Gastroesophageal sphincter (tissue), 4 donors: ENCODE measurements around the gene RNU7-1. TPM values are rescaled to one million over a fixed set of nuclear protein-coding genes. Genes with fewer than 3 reads are reported as not detected.

Experiments
- ATAC-seq: fragments of 150-250 bp; one replicate; pipeline ENCODE4 v1.9.1; 2016; ENCODE audit warnings: mild to moderate bottlenecking, moderate library complexity
- H3K27ac ChIP-seq, 4 donors: fragments of 200-600 bp; sonication (generic) in 3 of 4; 1 replicate in 3 of 4; 2 replicates in 1 of 4; pipeline ENCODE4 v1.5.1; 2016 to 2019
- H3K27me3 ChIP-seq: fragments of 200-600 bp; sonication (generic); one replicate; pipeline ENCODE4 v1.5.1; 2019
- H3K36me3 ChIP-seq, 2 donors: fragments of 200-600 bp; sonication (generic); one replicate each; pipeline ENCODE4 v1.5.1; 2019; ENCODE audit warnings: control low read depth in 1 of 2
- H3K4me1 ChIP-seq, 3 donors: fragments of 200-600 bp; sonication (generic); 1 replicate in 2 of 3; 2 replicates in 1 of 3; pipeline ENCODE4 v1.5.1; 2016 to 2019; ENCODE audit warnings: control low read depth in 2 of 3
- H3K4me3 ChIP-seq, 2 donors: fragments of 200-600 bp; sonication (generic); one replicate each; pipeline ENCODE4 v1.5.1; 2019; ENCODE audit warnings: mild to moderate bottlenecking in 1 of 2, moderate library complexity in 1 of 2
- H3K9me3 ChIP-seq, 3 donors: fragments of 200-600 bp; sonication (generic); one replicate each; pipeline ENCODE4 v1.5.1; 2017 to 2019; ENCODE audit warnings: control low read depth in 2 of 3
- CTCF ChIP-seq, 4 experiments: fragments of 200-600 bp in 2 of 4; fragments of 450-650 bp in 2 of 4; sonication (generic) in 1 of 4; IDR thresholded peaks; one replicate each; pipeline ENCODE4 v1.5.1; 2017 to 2019; ENCODE audit warnings: antibody characterized with exemption in 4 of 4, mild to moderate bottlenecking in 2 of 4, moderate library complexity in 2 of 4
- EP300 ChIP-seq: sonication (generic); formaldehyde crosslinking; IDR thresholded peaks from one replicate; pipeline ENCODE4 v1.6.1; 2017; ENCODE audit warnings: antibody characterized with exemption, mild to moderate bottlenecking
- POLR2A ChIP-seq, 2 donors: fragments of 450-650 bp; IDR thresholded peaks; one replicate each; pipeline ENCODE4 v1.6.1; 2017; ENCODE audit warnings: antibody characterized with exemption in 2 of 2, mild to moderate bottlenecking in 2 of 2, moderate library complexity in 1 of 2
- POLR2AphosphoS5 ChIP-seq: sonication (generic); formaldehyde crosslinking; IDR thresholded peaks from one replicate; pipeline ENCODE4 v1.6.1; 2017; ENCODE audit warnings: antibody characterized with exemption
- WGBS, 2 donors: methylation state at CpG; one replicate each; pipeline ENCODE4 v1.1.5; 2018; ENCODE audit warnings: low coverage in 1 of 2; 5-methylcytosine and 5-hydroxymethylcytosine counted together
- total RNA-seq, 4 donors: library from RNA; depleted of rRNA; stranded (reverse); fragments of >200 nt; gene quantifications; one replicate each; pipeline ENCODE4 v1.1.0, GENCODE V29; 2016

The RNU7-1 gene
- total RNA-seq, 4 donors from 2014 or later = not detected

DNA sequence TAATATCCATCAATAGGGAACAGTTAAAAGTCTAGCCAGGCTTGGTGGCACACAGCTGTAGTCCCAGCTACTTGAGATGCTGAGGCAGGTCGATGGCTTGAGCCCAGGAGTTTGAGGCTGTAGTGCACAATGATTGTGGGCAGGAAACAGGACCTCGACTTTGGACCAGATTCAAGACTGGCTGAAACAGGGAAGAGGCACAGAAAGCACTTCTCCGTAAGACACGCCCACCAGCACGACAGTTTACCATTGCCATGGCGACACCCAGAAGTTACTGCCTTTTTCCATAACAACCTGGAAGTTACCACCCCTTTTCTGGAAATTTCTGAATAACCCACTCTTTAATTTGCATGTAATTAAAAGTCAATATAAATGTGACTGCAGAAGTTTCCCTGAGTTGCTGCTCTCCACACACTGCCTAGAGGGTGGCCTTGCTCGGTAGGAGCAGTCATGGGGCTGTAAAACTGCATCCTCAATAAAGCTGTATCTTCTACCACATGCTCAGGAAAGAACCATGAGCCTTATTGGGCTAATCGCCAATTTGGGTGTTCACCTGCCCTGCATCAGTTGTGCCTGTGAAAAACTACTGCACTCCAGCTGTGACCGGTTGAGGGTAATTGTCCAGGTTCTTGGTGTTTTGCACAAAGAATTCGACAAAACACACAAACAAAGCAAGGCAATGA lies 43.6 kb upstream of the RNU7-1 start:
- TF ChIP-seq EP300 = no peak
- no peak for TF ChIP-seq POLR2A (IDR thresholded peaks at IDR 0.05)
- no peak for TF ChIP-seq CTCF (IDR thresholded peaks at IDR 0.05)
- TF ChIP-seq POLR2AphosphoS5 = no peak
- ATAC-seq = no peak
- Histone ChIP-seq H3K36me3 (no peaks in the 10 kb centered on the region), H3K4me1 (peaks cover 0 to 8% (median 3%) of the 10 kb centered on the region in 3 donors), H3K27me3 (no peaks in the 10 kb centered on the region), H3K4me3 (no peak overlapping the region), H3K27ac (no peak overlapping the region), H3K9me3 (no peaks in the 10 kb centered on the region)
- WGBS, 2 donors = 43 to 58% methylated on average over 8 of the region's 10 CpGs

GRCh38 chr12:6902448-6902847 lies 41.2 kb upstream of the RNU7-1 start:
- 74 to 83% methylated on average over 3 to 4 of the region's 4 CpGs for WGBS, 2 donors
- Histone ChIP-seq H3K27me3 (no peaks in the 10 kb centered on the region), H3K4me1 (peaks cover 0 to 16% (median 3%) of the 10 kb centered on the region in 3 donors), H3K36me3 (peaks cover 0 to 17% of the 10 kb centered on the region in 2 donors), H3K4me3 (no peak overlapping the region), H3K27ac (no peak overlapping the region), H3K9me3 (no peaks in the 10 kb centered on the region)
- ATAC-seq = no peak
- TF ChIP-seq EP300 (no peak), POLR2AphosphoS5 (no peak), POLR2A (IDR thresholded peaks at IDR 0.05) (no peak), CTCF (IDR thresholded peaks at IDR 0.05) (no peak)

DNA sequence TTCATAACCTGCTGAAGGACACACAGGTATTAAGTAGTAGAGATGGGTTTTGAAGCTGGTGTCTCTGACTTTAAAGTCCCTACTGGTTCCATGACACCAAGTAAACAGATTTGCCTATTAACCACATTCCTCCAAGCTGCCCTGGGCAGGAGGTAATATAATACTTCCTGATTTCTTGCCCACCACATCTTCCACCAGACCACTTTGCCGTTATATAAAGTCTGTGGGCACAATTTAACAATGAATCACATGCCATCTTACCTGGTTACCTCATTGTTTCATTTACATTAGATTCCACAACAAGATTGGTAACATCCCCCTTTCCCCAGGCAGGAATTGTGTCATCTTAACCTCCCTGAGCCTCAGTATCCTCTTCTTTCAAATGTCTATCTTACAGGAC lies 39.9 kb upstream of the RNU7-1 start:
- Histone ChIP-seq H3K27me3 (no peaks in the 10 kb centered on the region), H3K36me3 (peaks cover 0 to 24% of the 10 kb centered on the region in 2 donors), H3K9me3 (no peaks in the 10 kb centered on the region), H3K4me1 (peaks cover 0 to 16% (median 3%) of the 10 kb centered on the region in 3 donors), H3K4me3 (no peak overlapping the region), H3K27ac (peak overlapping the region in 1 of 4 donors; percentile 77)
- WGBS, 2 donors = 70 to 86% methylated on average over 1 of the region's 1 CpG
- TF ChIP-seq EP300 (no peak), CTCF (IDR thresholded peaks at IDR 0.05) (no peak), POLR2A (IDR thresholded peaks at IDR 0.05) (no peak), POLR2AphosphoS5 (no peak)
- no peak for ATAC-seq

DNA sequence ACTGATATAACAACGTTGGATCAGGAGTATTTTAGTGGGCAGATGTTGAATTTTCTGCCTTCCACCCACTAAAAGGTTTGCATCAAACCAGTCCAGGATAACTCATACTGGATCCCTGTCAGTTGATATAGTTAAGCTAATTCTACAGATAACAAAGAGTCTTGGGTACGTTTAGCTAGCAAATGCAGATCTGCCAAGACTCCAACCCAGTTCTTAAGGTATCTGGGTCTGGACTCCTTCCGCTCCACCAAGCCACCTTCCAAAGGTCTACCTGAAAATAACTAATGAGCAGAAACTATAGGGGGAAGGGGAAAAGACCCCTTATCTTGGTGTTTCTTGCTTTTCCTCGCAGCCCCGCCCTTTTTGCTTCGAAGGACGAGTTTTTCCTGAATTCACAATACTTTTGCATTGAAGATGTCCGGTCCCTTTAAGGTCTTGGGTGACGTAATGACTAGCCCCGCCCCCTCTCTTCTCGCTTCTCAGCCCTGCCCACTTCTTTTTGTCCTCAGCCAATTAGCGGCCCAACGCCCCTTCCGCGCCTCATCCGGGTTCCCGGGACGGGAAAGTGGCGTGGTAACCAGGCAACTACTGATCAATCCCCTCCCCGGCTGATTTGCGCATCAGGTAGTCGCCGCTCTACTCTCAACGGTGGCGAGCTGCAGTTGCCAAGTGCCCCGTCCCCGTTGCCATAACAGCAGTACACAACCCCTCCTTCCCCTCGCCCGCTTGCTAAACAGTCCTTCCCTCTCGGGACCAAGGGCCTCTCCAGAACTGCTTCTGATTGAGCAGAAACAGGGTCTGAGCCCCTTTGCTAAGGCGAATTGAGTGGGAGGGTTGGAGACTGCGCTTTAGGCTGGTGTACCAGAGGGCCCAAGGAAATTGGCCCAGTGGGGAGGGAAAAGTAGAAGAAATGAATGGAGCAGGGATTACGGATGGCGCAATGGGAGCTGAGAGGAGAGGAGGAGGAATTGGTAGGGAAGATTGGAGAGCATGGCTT lies 39.0 kb upstream of the RNU7-1 start, which contains the start of gene LRRC23:
Gene LRRC23, plus strand, starts transcription at position 543 of the 997 bp plus-strand sequence. CDS start 812 bp downstream, outside the sequence.
- TF ChIP-seq EP300 = no peak
- TF ChIP-seq POLR2AphosphoS5 = peak; percentile 63
- no peak for TF ChIP-seq CTCF (IDR thresholded peaks at IDR 0.05)
- peak; percentile 21 to 47 for TF ChIP-seq POLR2A (IDR thresholded peaks at IDR 0.05)
- H3K4me1 ChIP-seq = peaks cover 0 to 16% (median 3%) of the 10 kb centered on the region in 3 donors
- peak within 1 kb of the TSS; percentile 48 to 88 (median 80) for H3K27ac ChIP-seq
- ATAC-seq = peak; percentile 98
- H3K4me3 ChIP-seq = peak within 1 kb of the TSS; percentile 73 to 89
- no peaks in the 10 kb centered on the region for H3K9me3 ChIP-seq
- H3K27me3 ChIP-seq = no peaks in the 10 kb centered on the region
- peaks cover 0 to 24% of the 10 kb centered on the region in 2 donors for H3K36me3 ChIP-seq
- 6 to 10% methylated on average over 16 to 24 of the region's 34 CpGs for WGBS, 2 donors
